IPS DF 4.7 (cell line): ENCODE results near the gene PCNT.
"Not testable (repeated sequence)": the region's sequence is repeated elsewhere in the genome, so short reads cannot be mapped to it uniquely, and the experiment has no call there.

Experiments
- DNase-seq: peaks from one replicate; pipeline ENCODE4 v3.0.0-alpha.2; 2013; ENCODE audit warnings: low spot score; ENCODE audit errors: extremely low read depth

Gene PCNT

DNA sequence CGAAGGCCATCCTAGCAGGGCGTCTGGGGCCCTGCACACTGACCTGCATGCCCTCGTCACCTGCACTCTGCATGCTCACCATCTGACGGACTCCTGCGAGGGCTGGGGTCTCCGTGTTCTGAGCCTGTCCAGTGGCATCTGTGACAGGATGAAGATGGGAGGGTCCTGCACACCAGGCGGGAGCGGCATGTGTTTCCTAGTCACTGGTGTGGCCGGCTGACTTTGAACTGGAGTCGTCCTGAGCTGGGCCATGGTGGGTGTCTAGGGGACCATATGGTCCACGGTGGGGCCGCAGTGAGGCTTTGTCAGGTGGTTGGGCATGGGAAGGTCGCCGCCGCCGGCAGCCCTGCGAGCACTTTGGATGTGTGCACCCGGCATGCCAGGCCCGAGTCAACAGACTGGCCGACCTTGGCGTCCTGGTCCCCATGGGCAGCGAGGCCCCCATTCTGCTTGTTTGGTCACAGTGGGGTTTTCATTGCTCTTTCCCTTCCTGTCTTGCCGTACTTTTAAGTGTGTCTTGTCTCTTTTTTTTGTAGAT lies 118.1 kb downstream of the PCNT start:
- no peak for DNase-seq

GRCh38 chr21:46442938-46443337 lies 119.0 kb downstream of the PCNT start:
- DNase-seq, result no peak

GRCh38 chr21:46443910-46444309 lies 120.0 kb downstream of the PCNT start:
- DNase-seq, result no peak

- DNase-seq, result no peak
Observed at GRCh38 chr21:46448108-46448507, 124.2 kb downstream of the PCNT start.

DNA sequence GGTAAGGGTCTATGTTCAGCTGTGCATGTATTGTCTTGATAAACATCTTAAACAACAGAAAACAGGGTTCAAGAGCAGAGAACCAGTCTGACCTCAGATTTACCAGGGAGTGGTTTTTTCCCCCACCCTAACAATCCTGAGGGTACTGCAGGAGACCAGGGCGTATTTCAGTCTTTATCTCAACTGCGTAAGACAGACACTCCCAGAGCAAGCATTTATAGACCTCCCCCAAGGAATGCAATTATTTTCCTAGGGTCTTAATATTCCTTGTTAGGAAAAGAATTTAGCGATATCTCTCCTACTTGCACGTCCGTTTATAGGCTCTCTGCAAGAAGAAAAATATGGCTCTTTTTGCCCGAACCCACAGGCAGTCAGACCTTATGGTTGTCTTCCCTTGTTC lies 124.9 kb downstream of the PCNT start:
- not testable (repeated sequence) for DNase-seq

DNA sequence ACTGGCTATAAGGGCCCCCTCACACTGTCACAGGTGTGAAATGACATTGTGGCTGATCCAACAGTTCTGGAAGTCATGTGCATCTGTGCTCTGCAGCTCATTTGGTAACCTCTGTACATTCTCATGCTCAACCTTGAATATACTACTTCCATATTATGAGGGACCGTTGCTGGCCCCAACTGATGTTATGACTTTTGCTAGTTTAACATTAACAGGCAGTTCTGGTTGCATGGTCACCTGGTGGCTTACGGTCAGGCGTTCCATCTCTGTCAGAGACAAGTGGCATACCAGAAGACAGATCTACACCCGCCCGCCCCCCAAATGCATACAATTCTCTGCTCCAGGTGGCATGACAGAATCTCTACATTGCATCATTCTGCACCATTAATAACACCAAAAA lies 128.8 kb downstream of the PCNT start:
- DNase-seq, result no peak

GRCh38 chr21:46454142-46454541 lies 130.2 kb downstream of the PCNT start:
- DNase-seq, result no peak

DNA sequence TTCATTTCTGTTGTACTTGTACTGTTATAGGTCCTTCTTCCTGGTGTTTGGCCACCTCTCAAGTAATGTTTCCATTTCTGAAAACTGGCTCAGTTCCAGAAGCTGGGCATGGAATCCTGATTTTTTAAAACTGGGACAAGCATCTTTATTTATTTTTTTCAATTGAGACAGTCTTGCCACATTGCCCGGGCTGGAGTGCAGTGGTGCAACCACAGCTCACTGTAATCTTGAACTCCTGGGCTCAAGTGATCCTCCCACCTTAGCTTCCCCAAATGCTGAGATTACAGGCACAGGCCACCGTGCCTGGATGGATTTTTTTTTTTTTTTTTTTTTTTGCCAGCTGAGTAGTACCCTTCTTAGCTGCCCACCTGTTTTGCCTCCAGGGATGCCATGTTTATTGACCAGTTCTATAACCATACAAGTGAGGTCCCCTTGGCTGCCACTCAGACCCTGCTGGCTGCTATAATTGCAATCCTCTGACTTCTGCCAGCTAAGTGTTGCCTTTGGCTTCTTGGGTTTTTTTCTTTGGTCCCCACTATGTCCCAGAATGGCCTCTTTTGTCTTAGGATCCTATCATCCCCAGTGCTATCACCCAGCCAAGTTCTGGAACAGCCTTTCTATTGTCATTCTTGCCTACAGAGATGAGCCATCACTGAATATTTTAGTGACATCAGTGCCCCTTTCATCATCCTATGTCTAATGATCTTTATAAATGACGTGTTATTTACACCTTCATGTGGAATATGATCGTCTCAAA lies 130.9 kb downstream of the PCNT start:
- DNase-seq, result no peak

DNA sequence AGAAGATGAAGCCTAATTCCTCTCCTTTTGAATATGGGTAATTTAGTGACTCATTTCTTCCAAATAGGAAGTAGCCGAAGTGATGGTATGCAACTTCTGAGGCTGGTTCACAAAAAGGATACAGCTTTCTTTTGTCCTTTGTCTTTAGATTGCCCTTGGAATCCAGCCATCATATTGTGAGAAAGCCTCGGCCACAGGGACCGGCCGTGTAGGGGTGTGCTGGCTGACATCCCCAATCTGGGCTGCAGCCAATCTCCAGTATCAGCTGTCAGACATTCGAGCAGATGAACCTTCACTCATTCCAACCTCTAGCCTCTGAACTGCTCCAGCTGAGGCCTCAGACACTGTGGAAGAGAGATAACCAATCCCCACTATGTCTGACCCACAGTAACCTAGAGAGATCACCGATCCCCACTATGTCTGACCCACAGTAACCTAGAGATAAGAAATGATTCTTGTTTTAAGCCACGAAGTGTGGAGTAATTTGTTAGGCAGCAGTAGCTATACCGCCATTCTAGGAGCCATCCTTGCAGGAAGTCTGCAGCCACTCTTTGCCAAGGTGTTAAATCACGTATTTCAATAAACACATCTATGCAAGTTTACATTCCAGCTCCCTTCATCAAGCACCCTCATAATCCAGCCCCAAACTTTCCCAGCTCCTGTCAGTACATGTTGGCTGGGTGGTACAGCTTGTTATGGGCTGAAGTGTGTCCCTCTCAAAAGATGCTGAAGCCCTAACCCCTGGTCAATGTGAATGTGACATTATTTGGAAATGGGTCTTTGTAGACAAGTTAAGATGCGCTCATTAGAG lies 131.8 kb downstream of the PCNT start:
- DNase-seq, result no peak

GRCh38 chr21:46456750-46457149 lies 132.8 kb downstream of the PCNT start:
- DNase-seq, result no peak

DNA sequence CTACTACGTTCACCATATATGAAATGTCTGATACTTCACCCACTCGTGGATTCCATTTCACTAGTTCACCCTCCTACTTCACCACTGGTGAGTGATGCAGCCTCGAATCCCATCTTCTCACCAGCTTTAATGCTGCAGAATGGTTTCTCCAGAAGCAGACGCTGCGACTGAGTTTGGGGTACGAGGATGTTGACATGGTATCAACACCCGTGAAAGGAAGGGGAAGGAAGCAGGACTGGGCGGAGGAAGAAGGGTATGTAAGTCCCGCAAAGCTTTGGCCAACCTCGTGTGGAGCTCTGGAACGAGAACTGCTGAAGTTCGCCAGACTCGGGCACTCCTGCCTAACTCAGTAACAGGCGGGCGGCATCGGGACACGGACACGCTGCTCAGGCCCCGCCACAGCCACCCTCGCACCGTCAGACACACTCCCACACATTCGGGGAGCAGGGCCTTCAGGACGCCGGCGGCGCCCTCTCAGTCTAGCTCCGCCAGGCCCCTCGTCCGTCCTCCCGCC lies 133.9 kb downstream of the PCNT start:
- DNase-seq, result no peak

DNA sequence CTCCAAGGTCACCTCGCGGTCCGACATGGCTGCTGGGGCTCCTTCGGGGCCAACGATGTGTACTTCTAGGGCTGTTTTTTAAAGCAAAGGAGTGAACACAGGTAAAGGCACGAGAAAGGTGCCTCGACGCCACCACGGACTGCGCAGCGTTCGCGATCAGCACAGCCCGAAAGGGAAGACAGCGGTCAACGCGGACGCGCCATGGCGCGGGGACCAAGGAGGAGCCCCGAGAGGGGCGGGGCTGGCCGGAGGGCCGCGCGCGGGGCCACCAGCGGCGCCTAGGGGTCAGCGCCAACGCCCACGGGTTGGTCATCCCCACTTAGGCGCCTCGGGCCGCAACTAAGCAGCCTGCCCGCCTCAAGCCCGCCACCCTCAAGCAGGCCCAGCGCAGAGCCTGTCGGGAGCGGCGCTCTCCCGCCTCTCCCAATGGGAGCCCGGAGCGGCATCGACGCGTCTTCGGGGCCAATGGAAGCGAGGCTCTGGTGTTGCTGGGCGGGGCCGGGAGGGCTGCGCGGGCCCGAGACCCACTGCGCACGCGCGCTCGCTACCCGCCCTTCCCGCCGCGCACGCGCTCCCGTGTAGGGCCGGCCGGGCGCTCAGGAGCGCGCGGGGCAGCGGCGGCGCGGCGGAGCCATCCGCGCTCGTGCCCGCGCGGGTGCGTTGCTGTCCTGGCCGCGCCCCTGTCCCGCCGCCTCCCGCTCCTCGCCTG lies 134.5 kb downstream of the PCNT start, which contains the start of gene DIP2A:
DIP2A (plus strand) TSS at position 577 of the 709 bp plus-strand sequence. CDS start 241 bp downstream, outside the sequence.
- DNase-seq, result peak; percentile 56

DNA sequence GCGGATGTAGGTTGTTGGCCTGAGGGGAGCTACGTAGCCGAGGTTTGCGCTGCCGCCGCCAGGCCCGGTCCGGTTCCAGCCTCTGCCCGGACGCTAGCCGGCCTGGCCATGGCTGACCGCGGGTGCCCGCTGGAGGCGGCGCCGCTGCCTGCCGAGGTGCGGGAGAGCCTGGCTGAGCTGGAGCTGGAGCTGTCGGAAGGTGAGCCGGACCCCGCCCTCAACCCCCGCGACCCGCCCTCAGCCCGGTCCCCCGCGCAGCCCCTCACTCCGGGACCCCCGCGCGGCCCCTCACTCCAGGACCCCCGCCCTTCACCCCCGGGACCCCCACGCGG lies 135.0 kb downstream of the PCNT start:
- DNase-seq, result no peak

GRCh38 chr21:46459356-46460112 lies 135.6 kb downstream of the PCNT start:
- DNase-seq, result no peak

- no peak for DNase-seq
Observed at GRCh38 chr21:46461909-46462308, 138.0 kb downstream of the PCNT start.

- DNase-seq, result not testable (repeated sequence)
Observed at GRCh38 chr21:46465153-46465552, 141.2 kb downstream of the PCNT start.

- no peak for DNase-seq
Observed at GRCh38 chr21:46465651-46466050, 141.7 kb downstream of the PCNT start.

- DNase-seq, result no peak
Observed at GRCh38 chr21:46468108-46468774, 144.3 kb downstream of the PCNT start.

DNA sequence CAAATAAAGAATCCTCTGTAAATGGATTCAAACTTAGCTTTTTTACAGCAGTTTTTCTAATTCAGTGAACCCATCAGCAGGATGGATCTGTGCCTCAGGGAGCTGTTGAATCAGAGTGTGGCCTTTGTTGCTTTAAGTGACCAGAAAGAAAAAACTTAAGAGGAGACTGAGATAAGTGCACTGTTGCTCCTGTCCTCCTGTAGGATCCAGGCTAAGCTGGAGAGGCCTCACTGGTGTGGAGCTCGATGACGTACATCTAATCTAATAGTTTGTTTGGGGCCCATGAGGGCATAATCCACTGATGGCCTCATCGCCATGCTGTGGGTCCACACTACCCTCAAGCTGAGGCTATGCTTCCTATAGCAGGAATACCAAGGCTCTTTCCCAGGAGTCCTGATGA lies 145.3 kb downstream of the PCNT start:
- no peak for DNase-seq

DNA sequence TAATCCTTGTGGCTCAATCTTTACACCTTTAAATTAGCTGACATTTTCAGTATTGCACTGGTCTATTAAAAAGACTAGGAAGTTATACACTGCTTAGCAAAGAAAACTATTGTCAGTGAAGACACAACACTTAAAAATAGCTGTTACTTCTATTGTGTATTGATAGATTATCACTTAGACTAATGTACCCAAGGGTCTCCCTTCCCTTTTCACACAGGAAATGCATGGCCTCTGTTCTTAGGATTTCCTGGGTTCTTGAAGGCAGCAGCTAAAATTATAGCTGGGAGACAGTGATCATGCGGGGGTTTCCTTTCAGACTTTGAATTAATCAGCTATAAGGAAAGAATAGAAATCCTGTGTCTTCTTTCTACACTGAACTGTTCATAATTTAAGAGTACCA lies 147.6 kb downstream of the PCNT start:
- no peak for DNase-seq
